ENCODE data around the gene CAMK1D.

The CAMK1D gene

DNA sequence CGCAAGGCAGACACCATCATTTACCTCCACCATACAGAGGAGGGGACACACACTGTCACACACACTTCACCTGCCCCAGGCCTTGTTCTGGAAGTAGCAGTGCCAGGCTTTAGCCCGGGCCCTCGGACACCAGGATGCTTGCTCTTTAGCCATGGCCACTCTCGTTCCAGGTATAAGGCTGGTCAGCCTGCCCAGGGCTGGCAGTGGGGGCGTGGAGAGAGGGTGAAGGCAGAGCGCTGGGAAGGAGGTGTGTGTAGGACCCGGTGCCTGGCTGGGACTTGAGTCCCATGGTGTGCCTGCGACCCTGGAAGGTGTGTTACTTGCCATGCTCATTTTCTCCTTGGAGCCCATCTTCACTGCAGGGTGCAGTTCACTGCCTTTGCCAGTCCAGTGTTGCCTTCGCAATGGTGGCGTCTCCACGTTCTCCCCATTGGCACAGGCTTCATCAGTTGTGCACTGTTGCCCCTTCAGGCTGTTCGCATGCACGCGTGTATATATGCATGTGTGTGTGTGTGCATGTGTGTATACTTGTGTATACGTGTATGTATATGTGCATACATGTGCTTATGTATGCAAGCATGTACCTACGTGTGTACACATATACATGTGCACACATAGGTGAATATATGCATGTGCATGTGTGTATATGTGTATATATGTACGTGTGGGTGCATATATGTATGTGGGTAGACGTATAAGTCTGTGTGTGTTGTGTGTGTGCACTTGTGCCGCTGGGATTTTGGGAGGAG, 153.4 kb downstream of the CAMK1D start:
- H3K36me3 Mint-ChIP-seq (ENCODE audit: low read depth) = no peaks in the 10 kb centered on the region
- peak overlapping the region in 1 of 3 experiments; percentile 54 for H3K27ac Mint-ChIP-seq
- H3K4me1 Mint-ChIP-seq = peaks cover 31% of the 10 kb centered on the region
- peaks cover 3% of the 10 kb centered on the region for H3K27me3 Mint-ChIP-seq (ENCODE audit: low read depth)
- H3K4me3 Mint-ChIP-seq = no peak overlapping the region
- TF ChIP-seq, protein P1, sequence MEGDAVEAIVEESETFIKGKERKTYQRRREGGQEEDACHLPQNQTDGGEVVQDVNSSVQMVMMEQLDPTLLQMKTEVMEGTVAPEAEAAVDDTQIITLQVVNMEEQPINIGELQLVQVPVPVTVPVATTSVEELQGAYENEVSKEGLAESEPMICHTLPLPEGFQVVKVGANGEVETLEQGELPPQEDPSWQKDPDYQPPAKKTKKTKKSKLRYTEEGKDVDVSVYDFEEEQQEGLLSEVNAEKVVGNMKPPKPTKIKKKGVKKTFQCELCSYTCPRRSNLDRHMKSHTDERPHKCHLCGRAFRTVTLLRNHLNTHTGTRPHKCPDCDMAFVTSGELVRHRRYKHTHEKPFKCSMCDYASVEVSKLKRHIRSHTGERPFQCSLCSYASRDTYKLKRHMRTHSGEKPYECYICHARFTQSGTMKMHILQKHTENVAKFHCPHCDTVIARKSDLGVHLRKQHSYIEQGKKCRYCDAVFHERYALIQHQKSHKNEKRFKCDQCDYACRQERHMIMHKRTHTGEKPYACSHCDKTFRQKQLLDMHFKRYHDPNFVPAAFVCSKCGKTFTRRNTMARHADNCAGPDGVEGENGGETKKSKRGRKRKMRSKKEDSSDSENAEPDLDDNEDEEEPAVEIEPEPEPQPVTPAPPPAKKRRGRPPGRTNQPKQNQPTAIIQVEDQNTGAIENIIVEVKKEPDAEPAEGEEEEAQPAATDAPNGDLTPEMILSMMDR (IDR thresholded peaks at IDR 0.05; ENCODE audit: unreplicated experiment in 3 of 3) = no peak
- no peaks in the 10 kb centered on the region for H3K9me3 Mint-ChIP-seq

DNA sequence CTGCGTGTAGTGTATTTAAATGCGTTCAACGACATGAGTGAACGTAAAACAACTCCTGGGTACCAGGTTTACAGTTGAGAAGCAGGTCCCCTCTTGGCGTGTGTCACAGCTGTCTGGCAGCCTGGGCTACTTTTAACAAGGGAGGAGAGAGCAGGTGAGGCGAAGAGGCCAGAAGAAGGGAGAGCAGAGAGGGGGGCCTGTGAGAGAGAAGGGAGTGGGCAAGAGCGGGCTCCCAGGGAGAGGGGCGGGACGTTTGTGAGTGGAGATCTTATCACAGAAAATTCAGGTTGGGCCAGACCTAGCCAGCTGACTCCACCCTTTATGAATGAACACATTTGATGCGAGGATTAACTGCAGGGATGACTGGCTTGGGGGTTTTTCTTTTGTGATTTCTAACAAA, 154.0 kb downstream of the CAMK1D start:
- H3K27me3 Mint-ChIP-seq (ENCODE audit: low read depth) = no peaks in the 10 kb centered on the region
- H3K4me1 Mint-ChIP-seq = peaks cover 29% of the 10 kb centered on the region
- H3K9me3 Mint-ChIP-seq = no peaks in the 10 kb centered on the region
- H3K27ac Mint-ChIP-seq = peak overlapping the region in 2 of 3 experiments; percentile 29 to 54
- TF ChIP-seq, protein P1 (IDR thresholded peaks at IDR 0.05; ENCODE audit: unreplicated experiment in 3 of 3) = no peak
- no peak overlapping the region for H3K4me3 Mint-ChIP-seq
- H3K36me3 Mint-ChIP-seq (ENCODE audit: low read depth) = no peaks in the 10 kb centered on the region

DNA sequence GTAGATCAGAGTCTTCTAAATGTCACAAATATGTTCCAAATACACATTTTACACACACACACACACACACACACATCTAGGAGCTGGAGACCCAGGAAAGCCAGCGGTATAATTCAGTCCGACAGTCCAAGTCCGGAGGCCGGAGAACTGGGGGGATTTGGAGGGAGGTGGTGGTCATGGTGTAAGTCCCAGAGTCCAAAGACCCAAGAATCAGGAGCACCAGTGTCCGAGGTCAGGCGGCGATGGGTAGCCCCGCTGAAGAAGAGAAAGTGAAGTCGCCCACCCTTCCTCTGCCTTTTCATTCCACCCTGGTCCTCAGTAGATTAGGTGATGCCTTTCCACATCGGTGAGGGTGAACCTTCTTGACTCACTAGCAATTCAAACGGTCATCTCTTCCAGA, 154.8 kb downstream of the CAMK1D start:
- TF ChIP-seq, protein P1 (IDR thresholded peaks at IDR 0.05; ENCODE audit: unreplicated experiment in 3 of 3) = no peak
- H3K9me3 Mint-ChIP-seq = no peaks in the 10 kb centered on the region
- no peaks in the 10 kb centered on the region for H3K36me3 Mint-ChIP-seq (ENCODE audit: low read depth)
- no peak overlapping the region for H3K4me3 Mint-ChIP-seq
- no peak overlapping the region for H3K27ac Mint-ChIP-seq
- H3K27me3 Mint-ChIP-seq (ENCODE audit: low read depth) = no peaks in the 10 kb centered on the region
- peaks cover 25% of the 10 kb centered on the region for H3K4me1 Mint-ChIP-seq

DNA sequence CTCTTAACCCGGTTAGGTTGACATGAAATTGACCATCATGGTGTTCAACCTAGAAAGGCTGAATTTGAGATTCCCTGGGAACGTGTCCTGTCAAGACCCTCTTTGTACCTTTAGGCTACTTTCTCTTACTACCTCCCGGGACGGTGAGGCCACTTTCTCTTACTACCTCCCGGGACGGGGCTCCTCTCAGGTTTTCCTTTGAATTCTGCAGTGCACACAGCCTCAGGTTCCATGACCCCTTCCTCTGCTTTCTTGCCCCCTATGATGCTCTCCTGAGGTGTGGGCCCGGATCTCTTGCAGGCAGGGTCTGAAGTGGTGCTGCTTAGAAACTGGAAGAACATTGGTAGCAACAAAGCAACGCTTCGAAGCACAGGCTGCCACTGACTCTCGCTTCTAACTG, 155.3 kb downstream of the CAMK1D start:
- Mint-ChIP-seq H3K36me3 (ENCODE audit: low read depth) (no peaks in the 10 kb centered on the region), H3K4me3 (no peak overlapping the region), H3K9me3 (no peaks in the 10 kb centered on the region), H3K4me1 (peaks cover 20% of the 10 kb centered on the region), H3K27me3 (ENCODE audit: low read depth) (no peaks in the 10 kb centered on the region), H3K27ac (no peak overlapping the region)
- TF ChIP-seq, protein P1 (IDR thresholded peaks at IDR 0.05; ENCODE audit: unreplicated experiment in 3 of 3) = no peak

DNA sequence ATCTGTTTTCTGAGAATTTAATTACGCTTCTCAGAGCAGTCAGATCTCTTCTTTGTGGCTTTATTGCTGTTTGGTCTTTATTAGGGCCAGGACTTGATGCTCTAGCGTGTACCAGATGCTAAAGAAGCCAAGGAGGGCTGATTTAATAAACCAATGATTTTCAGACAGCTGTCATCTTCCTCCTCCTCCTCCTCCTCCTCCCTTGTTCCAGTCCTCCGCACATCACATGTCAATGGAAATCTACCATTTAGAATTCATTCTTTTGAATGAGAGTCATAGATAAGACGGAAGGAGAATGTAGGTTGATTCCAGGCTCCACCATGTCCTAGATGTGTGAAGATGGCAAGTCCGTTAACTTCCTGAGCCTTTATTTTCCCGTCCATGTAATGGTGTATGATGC, 156.3 kb downstream of the CAMK1D start:
- H3K4me3 Mint-ChIP-seq = no peak overlapping the region
- no peaks in the 10 kb centered on the region for H3K27me3 Mint-ChIP-seq (ENCODE audit: low read depth)
- H3K4me1 Mint-ChIP-seq = peaks cover 18% of the 10 kb centered on the region
- H3K36me3 Mint-ChIP-seq (ENCODE audit: low read depth) = no peaks in the 10 kb centered on the region
- H3K27ac Mint-ChIP-seq = no peak overlapping the region
- no peaks in the 10 kb centered on the region for H3K9me3 Mint-ChIP-seq
- TF ChIP-seq, protein P1 (IDR thresholded peaks at IDR 0.05; ENCODE audit: unreplicated experiment in 3 of 3) = no peak
